ENCODE measurements around the gene INAFM1.

DNA sequence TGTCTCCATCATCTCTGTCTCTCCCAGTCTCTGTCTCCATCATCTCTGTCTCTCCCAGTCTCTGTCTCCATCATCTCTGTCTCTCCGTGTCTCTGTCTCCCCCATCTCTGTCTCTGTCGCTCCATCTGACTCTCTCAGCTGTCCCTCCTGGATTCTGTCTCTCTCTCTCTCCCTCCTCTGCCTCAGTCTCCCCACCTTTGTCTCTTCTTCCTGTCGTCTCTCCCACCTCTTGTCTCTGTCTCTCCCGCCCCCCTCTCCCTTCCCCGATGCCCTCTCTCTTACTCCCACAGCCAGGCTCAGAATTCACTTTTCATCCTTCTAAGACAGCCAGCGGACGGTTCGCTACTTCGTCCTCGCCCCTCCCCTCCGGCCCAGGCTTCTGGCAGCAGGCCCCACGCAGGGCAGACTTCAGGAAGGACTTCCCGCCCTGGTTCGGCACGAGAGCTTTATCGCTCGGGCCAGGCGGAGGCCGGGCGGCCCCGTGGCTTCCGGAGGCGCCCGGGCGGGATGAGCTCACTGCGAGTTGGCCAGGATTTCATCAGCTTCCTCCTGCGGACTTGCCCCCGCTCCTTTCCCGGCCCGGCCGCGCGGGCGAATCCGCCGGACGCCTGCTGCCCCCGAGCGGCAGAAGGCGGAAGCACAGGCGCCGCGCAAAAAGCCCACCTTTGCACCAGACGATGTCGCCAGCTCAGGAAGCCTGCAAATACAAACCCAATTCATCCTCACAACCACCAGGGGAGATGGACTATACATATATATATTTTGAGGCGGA, 30.7 kb upstream of the INAFM1 start:
- TF ChIP-seq, protein P1, sequence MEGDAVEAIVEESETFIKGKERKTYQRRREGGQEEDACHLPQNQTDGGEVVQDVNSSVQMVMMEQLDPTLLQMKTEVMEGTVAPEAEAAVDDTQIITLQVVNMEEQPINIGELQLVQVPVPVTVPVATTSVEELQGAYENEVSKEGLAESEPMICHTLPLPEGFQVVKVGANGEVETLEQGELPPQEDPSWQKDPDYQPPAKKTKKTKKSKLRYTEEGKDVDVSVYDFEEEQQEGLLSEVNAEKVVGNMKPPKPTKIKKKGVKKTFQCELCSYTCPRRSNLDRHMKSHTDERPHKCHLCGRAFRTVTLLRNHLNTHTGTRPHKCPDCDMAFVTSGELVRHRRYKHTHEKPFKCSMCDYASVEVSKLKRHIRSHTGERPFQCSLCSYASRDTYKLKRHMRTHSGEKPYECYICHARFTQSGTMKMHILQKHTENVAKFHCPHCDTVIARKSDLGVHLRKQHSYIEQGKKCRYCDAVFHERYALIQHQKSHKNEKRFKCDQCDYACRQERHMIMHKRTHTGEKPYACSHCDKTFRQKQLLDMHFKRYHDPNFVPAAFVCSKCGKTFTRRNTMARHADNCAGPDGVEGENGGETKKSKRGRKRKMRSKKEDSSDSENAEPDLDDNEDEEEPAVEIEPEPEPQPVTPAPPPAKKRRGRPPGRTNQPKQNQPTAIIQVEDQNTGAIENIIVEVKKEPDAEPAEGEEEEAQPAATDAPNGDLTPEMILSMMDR (IDR thresholded peaks at IDR 0.05), result peak; percentile 98
- TF ChIP-seq EZH2 (IDR thresholded peaks at IDR 0.05; ENCODE audit: borderline replicate concordance, insufficient read depth, low read depth, low read length, poor library complexity, severe bottlenecking), result no peak

All from B cell (primary cell).